ENCODE results near the gene KCNQ1. TPM values are rescaled to one million over a fixed set of nuclear protein-coding genes. Genes with fewer than 3 reads are reported as not detected.

Gene KCNQ1
- total and polyA plus RNA-seq, 9 of the 15 experiments (the other 6 are each of a cell fraction or from before 2014, with no cell fraction given): 0.44 TPM; not detected in 8

DNA sequence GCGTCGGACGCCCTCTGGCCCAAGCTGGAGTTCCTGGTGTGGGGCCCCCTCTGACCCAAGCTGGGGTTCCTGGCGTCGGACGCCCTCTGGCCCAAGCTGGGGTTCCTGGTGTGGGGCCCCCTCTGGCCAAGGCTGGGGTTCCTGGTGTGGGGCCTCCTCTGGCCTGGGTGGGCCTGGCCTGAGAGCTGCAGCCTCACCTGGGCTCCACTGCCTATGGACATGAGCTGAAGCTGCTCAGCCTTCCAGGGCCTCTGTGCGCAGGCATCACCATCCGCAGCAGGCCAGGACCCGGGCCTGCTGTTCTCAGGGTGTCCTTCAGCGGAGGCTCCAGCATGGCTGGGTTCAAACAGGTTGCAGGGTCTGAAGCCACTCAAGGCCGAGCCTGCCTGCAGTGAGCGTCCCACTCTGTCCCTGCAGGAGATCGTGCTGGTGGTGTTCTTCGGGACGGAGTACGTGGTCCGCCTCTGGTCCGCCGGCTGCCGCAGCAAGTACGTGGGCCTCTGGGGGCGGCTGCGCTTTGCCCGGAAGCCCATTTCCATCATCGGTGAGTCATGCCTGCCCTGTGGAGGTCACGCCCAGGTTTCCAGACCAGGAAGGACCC is 125.5 kb downstream of the KCNQ1 start:
- no peaks in the 10 kb centered on the region for H3K9me3 ChIP-seq (replicated peaks; ENCODE audit: control insufficient read depth, insufficient read depth, low read depth, low read length)
- H3K27ac ChIP-seq (ENCODE audit: extremely low read depth, low read depth, low read length): no peak overlapping the region
- H4K20me1 ChIP-seq (replicated peaks; ENCODE audit: control insufficient read depth, insufficient read depth, low read length): 0 out of 2 replicates have a peak, but pooled peaks cover 4% of the 10 kb centered on the region
- POLR2A ChIA-PET: interaction anchor here (0.7 kb wide), 1 partner anchor 130 kb away, joined by 4 read pairs; the partner anchor contains the start of gene KCNQ1OT1
- peaks cover 0 to 55% of the 10 kb centered on the region in 2 experiments; a peak in 4 of 5 replicates for H3K4me1 ChIP-seq (replicated peaks in 1 of 2; ENCODE audit: control insufficient read depth in 2 of 2, insufficient read depth in 2 of 2, low read length in 2 of 2)
- H3K36me3 ChIP-seq (ENCODE audit: control insufficient read depth, insufficient read depth, low read length): no peaks in the 10 kb centered on the region
- no peak overlapping the region for H2AFZ ChIP-seq (ENCODE audit: low read depth, low read length)
- no peaks in the 10 kb centered on the region for H3K79me2 ChIP-seq (ENCODE audit: control insufficient read depth, insufficient read depth, low read length)
- ATAC-seq (no peak), DNase-seq (ENCODE audit: extremely low read depth in 1 of 4, low spot score in 3 of 4) (no peak), FAIRE-seq (no peak)
- intact Hi-C loops (cut with micrococcal nuclease): no loop called here
- TF ChIP-seq TAL1 (IDR thresholded peaks at IDR 0.05) (no peak), ZNF778 (CRISPR knock-in tag; IDR thresholded peaks at IDR 0.05) (no peak), ZNF785 (CRISPR knock-in tag; IDR thresholded peaks at IDR 0.05) (no peak), EP400 (IDR thresholded peaks at IDR 0.05) (no peak), SMARCA5 (IDR thresholded peaks at IDR 0.05) (no peak), NCOA1 (IDR thresholded peaks at IDR 0.05; ENCODE audit: low read depth) (no peak), CBFA2T2 (conservative IDR thresholded peaks at IDR 0.05) (no peak), NCOR1 (IDR thresholded peaks at IDR 0.05) (no peak), CHD4 (IDR thresholded peaks at IDR 0.05; ENCODE audit: insufficient read depth, insufficient replicate concordance, low read depth, low read length, poor library complexity, severe bottlenecking) (no peak), DPF2 (IDR thresholded peaks at IDR 0.05) (no peak), TAF1 (IDR thresholded peaks at IDR 0.05; ENCODE audit: control insufficient read depth, extremely low read depth, insufficient read depth, low read length, severe bottlenecking) (no peak), LCOR (CRISPR knock-in tag; IDR thresholded peaks at IDR 0.05) (no peak), SP1 (CRISPR knock-in tag; IDR thresholded peaks at IDR 0.05) (no peak), CC2D1A (IDR thresholded peaks at IDR 0.05) (no peak), PCBP2 (IDR thresholded peaks at IDR 0.05; ENCODE audit: low read depth, low read length, poor library complexity, severe bottlenecking) (no peak), POU5F1 (IDR thresholded peaks at IDR 0.05; ENCODE audit: borderline replicate concordance, low read depth, low read length, partially characterized antibody) (no peak)
- TF ChIP-seq, protein P1, sequence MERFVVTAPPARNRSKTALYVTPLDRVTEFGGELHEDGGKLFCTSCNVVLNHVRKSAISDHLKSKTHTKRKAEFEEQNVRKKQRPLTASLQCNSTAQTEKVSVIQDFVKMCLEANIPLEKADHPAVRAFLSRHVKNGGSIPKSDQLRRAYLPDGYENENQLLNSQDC (CRISPR knock-in tag; IDR thresholded peaks at IDR 0.05): no peak
- TF ChIP-seq, protein P2, sequence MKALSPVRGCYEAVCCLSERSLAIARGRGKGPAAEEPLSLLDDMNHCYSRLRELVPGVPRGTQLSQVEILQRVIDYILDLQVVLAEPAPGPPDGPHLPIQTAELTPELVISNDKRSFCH (CRISPR knock-in tag; IDR thresholded peaks at IDR 0.05): no peak
- TF ChIP-seq, protein P2 (tag; IDR thresholded peaks at IDR 0.05): no peak
- no peak overlapping the region for H3K4me2 ChIP-seq (ENCODE audit: insufficient read depth, low read length)
- H3K4me3 ChIP-seq: no peak overlapping the region
- BruUV-seq (replicated peaks): no TSS peak
- WGBS (ENCODE audit: insufficient coverage, low coverage, missing lambda C conversion rate): 53% methylated on average over 9 of the region's 26 CpGs
- peaks cover 2% of the 10 kb centered on the region for H3K9me1 ChIP-seq (ENCODE audit: control insufficient read depth, insufficient read depth, low read length)
- no peak overlapping the region for H3K9ac ChIP-seq (ENCODE audit: insufficient read depth in 1 of 2, low read depth in 2 of 2, low read length in 2 of 2)
- peaks cover 2 to 26% of the 10 kb centered on the region in 2 experiments for H3K27me3 ChIP-seq (ENCODE audit: control insufficient read depth in 2 of 2, insufficient read depth in 2 of 2, low read length in 2 of 2)
- in situ Hi-C loops (cut with MboI): no loop called here
- CTCF ChIA-PET (ENCODE audit: low intra/inter-chr PET ratio): no interaction called here
